SJSA1 (cell line): ENCODE measurements around the gene NUCKS1. TPM values are rescaled to one million over a fixed set of nuclear protein-coding genes. Genes with fewer than 3 reads are reported as not detected.

ENCODE experiments used
- DNase-seq, 2 experiments: peaks; one replicate each; pipeline ENCODE4 v3.0.0-alpha.2; 2015 to 2020; ENCODE audit warnings: low spot score in 2 of 2, low read depth in 1 of 2
- H3K27ac ChIP-seq: fragments of 250-450 bp; sonication (Bioruptor Pico); 2 replicates; pipeline ENCODE4 v1.5.1; 2020; ENCODE audit warnings: mild to moderate bottlenecking, moderate library complexity
- H3K27me3 ChIP-seq: fragments of 250-450 bp; sonication (Bioruptor Pico); replicated peaks from 2 replicates; pipeline ENCODE4 v1.5.1; 2020; ENCODE audit warnings: mild to moderate bottlenecking, moderate library complexity
- H3K36me3 ChIP-seq: fragments of 250-450 bp; sonication (Bioruptor Pico); 2 replicates; pipeline ENCODE4 v1.5.1; 2020; ENCODE audit warnings: mild to moderate bottlenecking
- H3K4me1 ChIP-seq: fragments of 250-450 bp; sonication (Bioruptor Pico); replicated peaks from 2 replicates; pipeline ENCODE4 v1.6.1; 2021; ENCODE audit warnings: mild to moderate bottlenecking
- H3K4me3 ChIP-seq: fragments of 250-450 bp; sonication (Bioruptor Pico); 2 replicates; pipeline ENCODE4 v1.5.1; 2020; ENCODE audit warnings: mild to moderate bottlenecking
- H3K9me3 ChIP-seq: fragments of 250-450 bp; sonication (Bioruptor Pico); replicated peaks from 2 replicates; pipeline ENCODE4 v1.5.1; 2020; ENCODE audit warnings: mild to moderate bottlenecking
- total RNA-seq: library from RNA; depleted of rRNA; stranded (reverse); fragments of >200 nt; shearing (Covaris generic); gene quantifications from 2 replicates; pipeline ENCODE4 v1.2.3, GENCODE V29; 2014

Gene NUCKS1
- total RNA-seq, 1 experiment from 2014 or later, result 290 TPM

GRCh38 chr1:205763980-205764379 lies 14.0 kb upstream of the NUCKS1 start:
- H3K36me3 ChIP-seq, result 0 out of 2 replicates have a peak, but pooled peaks cover 3% of the 10 kb centered on the region
- H3K27me3 ChIP-seq, result no peaks in the 10 kb centered on the region
- peaks cover 30% of the 10 kb centered on the region for H3K4me1 ChIP-seq
- no peak overlapping the region for H3K27ac ChIP-seq
- no peak for DNase-seq
- no peak overlapping the region for H3K4me3 ChIP-seq
- H3K9me3 ChIP-seq, result 0 out of 2 replicates have a peak, but pooled peaks cover 2% of the 10 kb centered on the region

- no peaks in the 10 kb centered on the region for H3K27me3 ChIP-seq
- no peak overlapping the region for H3K27ac ChIP-seq
- H3K9me3 ChIP-seq, result 0 out of 2 replicates have a peak, but pooled peaks cover 2% of the 10 kb centered on the region
- peaks cover 18% of the 10 kb centered on the region for H3K4me1 ChIP-seq
- H3K4me3 ChIP-seq, result no peak overlapping the region
- no peak for DNase-seq
- no peaks in the 10 kb centered on the region for H3K36me3 ChIP-seq
These were observed 10.6 kb upstream of the NUCKS1 start for GRCh38 chr1:205760606-205761005.

GRCh38 chr1:205756552-205756951 lies 6.6 kb upstream of the NUCKS1 start:
- no peak for DNase-seq
- H3K27me3 ChIP-seq, result no peaks in the 10 kb centered on the region
- H3K27ac ChIP-seq, result no peak overlapping the region
- no peaks in the 10 kb centered on the region for H3K36me3 ChIP-seq
- no peak overlapping the region for H3K4me3 ChIP-seq
- 0 out of 2 replicates have a peak, but pooled peaks cover 2% of the 10 kb centered on the region for H3K9me3 ChIP-seq
- peaks cover 11% of the 10 kb centered on the region for H3K4me1 ChIP-seq

- Histone ChIP-seq H3K4me3 (no peak overlapping the region), H3K4me1 (peaks cover 4% of the 10 kb centered on the region), H3K27ac (no peak overlapping the region), H3K36me3 (no peaks in the 10 kb centered on the region), H3K9me3 (no peaks in the 10 kb centered on the region), H3K27me3 (no peaks in the 10 kb centered on the region)
- DNase-seq, result no peak
These were observed 4.9 kb upstream of the NUCKS1 start for GRCh38 chr1:205754857-205755256.

- Histone ChIP-seq H3K27me3 (no peaks in the 10 kb centered on the region), H3K27ac (no peak overlapping the region), H3K9me3 (no peaks in the 10 kb centered on the region), H3K36me3 (peaks cover 32% of the 10 kb centered on the region), H3K4me3 (no peak overlapping the region), H3K4me1 (peaks cover 24% of the 10 kb centered on the region)
- DNase-seq, result no peak
These were observed 1.2 kb upstream of the NUCKS1 start for GRCh38 chr1:205751036-205751651.

GRCh38 chr1:205749234-205750137 lies 496 bp downstream of the NUCKS1 start:
- Histone ChIP-seq H3K4me3 (peak overlapping the region; percentile 78), H3K9me3 (no peaks in the 10 kb centered on the region), H3K36me3 (peaks cover 46% of the 10 kb centered on the region), H3K27me3 (no peaks in the 10 kb centered on the region), H3K27ac (peak overlapping the region; percentile 89), H3K4me1 (peaks cover 24% of the 10 kb centered on the region)
- DNase-seq, result peak; percentile 98 to 99

- DNase-seq, result no peak
- Histone ChIP-seq H3K4me1 (peaks cover 24% of the 10 kb centered on the region), H3K27ac (peak overlapping the region; percentile 9; the same call in 1 of the 2 replicates), H3K36me3 (peaks cover 54% of the 10 kb centered on the region), H3K27me3 (no peaks in the 10 kb centered on the region), H3K9me3 (no peaks in the 10 kb centered on the region), H3K4me3 (peak overlapping the region; percentile 78)
These were observed 1.4 kb downstream of the NUCKS1 start for GRCh38 chr1:205748403-205749233.

GRCh38 chr1:205746757-205747412 lies 3.1 kb downstream of the NUCKS1 start:
- Histone ChIP-seq H3K4me1 (peaks cover 26% of the 10 kb centered on the region), H3K27ac (no peak overlapping the region), H3K36me3 (peaks cover 69% of the 10 kb centered on the region), H3K9me3 (no peaks in the 10 kb centered on the region), H3K27me3 (no peaks in the 10 kb centered on the region), H3K4me3 (no peak overlapping the region)
- no peak for DNase-seq

- H3K4me1 ChIP-seq, result peaks cover 30% of the 10 kb centered on the region
- no peak overlapping the region for H3K4me3 ChIP-seq
- H3K9me3 ChIP-seq, result no peaks in the 10 kb centered on the region
- no peak overlapping the region for H3K27ac ChIP-seq
- no peaks in the 10 kb centered on the region for H3K27me3 ChIP-seq
- H3K36me3 ChIP-seq, result peaks cover 82% of the 10 kb centered on the region
- no peak for DNase-seq
These were observed 5.6 kb downstream of the NUCKS1 start for GRCh38 chr1:205744403-205744802.

GRCh38 chr1:205743977-205744376 lies 6.0 kb downstream of the NUCKS1 start:
- Histone ChIP-seq H3K4me1 (peaks cover 31% of the 10 kb centered on the region), H3K36me3 (peaks cover 83% of the 10 kb centered on the region), H3K4me3 (no peak overlapping the region), H3K9me3 (no peaks in the 10 kb centered on the region), H3K27ac (no peak overlapping the region), H3K27me3 (no peaks in the 10 kb centered on the region)
- DNase-seq, result no peak

GRCh38 chr1:205741681-205742080 lies 8.3 kb downstream of the NUCKS1 start:
- Histone ChIP-seq H3K27ac (no peak overlapping the region), H3K4me3 (no peak overlapping the region), H3K4me1 (peaks cover 16% of the 10 kb centered on the region), H3K36me3 (peaks cover 74% of the 10 kb centered on the region), H3K27me3 (no peaks in the 10 kb centered on the region), H3K9me3 (no peaks in the 10 kb centered on the region)
- DNase-seq, result no peak

- peaks cover 76% of the 10 kb centered on the region for H3K36me3 ChIP-seq
- H3K9me3 ChIP-seq, result no peaks in the 10 kb centered on the region
- no peak overlapping the region for H3K27ac ChIP-seq
- peak in 1 of 2 experiments; percentile 56 for DNase-seq
- H3K4me3 ChIP-seq, result no peak overlapping the region
- peaks cover 12% of the 10 kb centered on the region for H3K4me1 ChIP-seq
- H3K27me3 ChIP-seq, result no peaks in the 10 kb centered on the region
These were observed 10.4 kb downstream of the NUCKS1 start for GRCh38 chr1:205739348-205740160.
